ENCODE data around the gene IARS2. TPM values are rescaled to one million over a fixed set of nuclear protein-coding genes. Genes with fewer than 3 reads are reported as not detected.
"Not testable (repeated sequence)": the region's sequence is repeated elsewhere in the genome, so short reads cannot be mapped to it uniquely, and the experiment has no call there.

The IARS2 gene
- total RNA-seq, 2 experiments from 2014 or later, result 59.9 to 86.6 TPM

GRCh38 chr1:220149742-220150141 is 55.8 kb downstream of the IARS2 start:
- no peak overlapping the region for H3K27ac Mint-ChIP-seq
- DNase-seq (no peak), ATAC-seq (peak; percentile 51)
- H3K4me1 Mint-ChIP-seq, result peaks cover 6% of the 10 kb centered on the region
- POLR2A ChIA-PET, result interaction anchor here (0.6 kb wide), 1 partner anchor 33 kb away, joined by 3 read pairs; no protein-coding TSS in a partner anchor
- H3K4me3 Mint-ChIP-seq, result no peak overlapping the region
- no peaks in the 10 kb centered on the region for H3K9me3 Mint-ChIP-seq (ENCODE audit: low read depth)
- CTCF ChIA-PET, result no interaction called here
- intact Hi-C loops (cut with DNase I, micrococcal nuclease), result no loop called here
- H3K27me3 Mint-ChIP-seq, result no peaks in the 10 kb centered on the region
- H3K36me3 Mint-ChIP-seq (ENCODE audit: low read depth), result peaks cover 36% of the 10 kb centered on the region

DNA sequence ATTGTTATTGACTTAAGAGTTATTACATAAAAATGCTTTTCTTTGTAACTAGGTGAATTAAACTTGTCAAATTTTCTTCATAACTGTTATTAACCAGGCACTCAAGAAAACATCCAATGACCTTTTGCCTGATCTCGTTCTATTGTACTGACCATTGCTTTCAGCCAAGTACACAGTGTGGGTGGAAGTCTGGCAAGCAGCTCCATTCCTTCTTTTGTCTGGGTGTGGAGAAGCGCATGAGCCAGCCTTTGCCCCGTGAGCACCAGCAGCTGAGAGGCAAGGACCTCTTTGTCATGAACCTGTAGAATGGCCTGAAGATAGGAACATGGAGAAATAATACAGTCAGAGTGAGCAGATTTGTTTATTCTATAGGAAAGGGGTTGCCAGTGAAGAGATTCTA is 57.5 kb downstream of the IARS2 start:
- intact Hi-C loops (cut with DNase I, micrococcal nuclease), result no loop called here
- ChIA-PET POLR2A (no interaction called here), CTCF (no interaction called here)
- Mint-ChIP-seq H3K4me3 (no peak overlapping the region), H3K27me3 (no peaks in the 10 kb centered on the region), H3K27ac (no peak overlapping the region), H3K36me3 (ENCODE audit: low read depth) (peaks cover 32% of the 10 kb centered on the region), H3K9me3 (ENCODE audit: low read depth) (no peaks in the 10 kb centered on the region), H3K4me1 (peaks cover 1% of the 10 kb centered on the region)
- no peak for ATAC-seq
- no peak for DNase-seq

DNA sequence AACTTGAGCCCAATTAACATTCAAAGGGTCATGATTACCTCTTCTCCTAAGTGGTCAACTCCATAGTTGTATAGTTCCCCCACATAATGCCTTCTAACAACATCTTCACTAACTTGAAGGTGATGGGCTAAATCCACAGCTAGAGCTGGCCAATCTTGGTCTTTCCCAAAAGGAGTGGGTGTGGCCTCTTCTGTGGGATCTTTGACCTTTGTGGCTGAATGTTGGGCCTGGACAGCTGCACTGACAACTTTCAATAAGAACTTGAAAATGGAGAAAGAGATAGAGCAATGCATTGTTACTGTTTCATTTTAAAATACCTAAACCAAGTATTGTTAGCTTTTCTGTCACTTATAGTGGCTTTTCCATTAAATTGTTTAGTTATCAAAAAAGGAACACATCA is 59.2 kb downstream of the IARS2 start:
- H3K36me3 Mint-ChIP-seq (ENCODE audit: low read depth), result peaks cover 30% of the 10 kb centered on the region
- no peak overlapping the region for H3K4me3 Mint-ChIP-seq
- DNase-seq (no peak), ATAC-seq (no peak)
- H3K27me3 Mint-ChIP-seq, result no peaks in the 10 kb centered on the region
- ChIA-PET POLR2A (interaction anchor here (0.7 kb wide), 1 partner anchor 55 kb away, joined by 3 read pairs; no protein-coding TSS in a partner anchor), CTCF (interaction anchor here (1.0 to 2.3 kb wide), 2 partner anchors 41 to 81 kb away, joined by 4 to 8 read pairs; no protein-coding TSS in a partner anchor)
- intact Hi-C loops (cut with DNase I, micrococcal nuclease), result no loop called here
- H3K9me3 Mint-ChIP-seq (ENCODE audit: low read depth), result no peaks in the 10 kb centered on the region
- H3K4me1 Mint-ChIP-seq, result peaks cover 9% of the 10 kb centered on the region
- H3K27ac Mint-ChIP-seq, result no peak overlapping the region

DNA sequence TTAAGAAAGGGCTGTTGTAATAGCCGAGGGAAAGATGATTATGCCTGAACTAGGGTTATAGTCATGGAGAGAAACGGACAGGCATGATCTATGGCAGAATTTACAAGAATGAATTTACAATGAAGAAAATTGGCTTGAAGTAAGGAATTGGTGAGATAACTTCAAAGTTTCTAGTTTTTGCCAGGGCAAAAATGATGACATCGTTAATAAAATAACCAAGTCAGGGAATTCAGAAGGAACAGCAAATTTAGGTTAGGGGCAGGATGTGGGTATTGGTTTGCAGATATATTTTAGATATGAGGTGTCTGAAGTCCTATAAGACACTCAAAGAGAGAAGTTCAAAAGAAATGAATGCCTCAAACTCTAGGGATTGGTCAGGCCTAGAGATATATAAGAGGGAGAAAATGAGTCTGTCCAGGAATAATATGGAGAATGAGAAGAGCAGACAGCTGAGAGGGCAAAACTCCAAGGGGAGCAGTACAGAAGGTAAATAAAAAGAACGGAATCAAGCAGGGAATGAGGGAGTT is 62.8 kb downstream of the IARS2 start:
- peak overlapping the region; percentile 51 for H3K27ac Mint-ChIP-seq
- peak; percentile 30 for ATAC-seq
- no peak overlapping the region for H3K4me3 Mint-ChIP-seq
- H3K27me3 Mint-ChIP-seq, result no peaks in the 10 kb centered on the region
- no peak for DNase-seq
- ChIA-PET CTCF (interaction anchor here (0.6 kb wide), 2 partner anchors 47 to 599 kb away, joined by 3 to 4 read pairs; no protein-coding TSS in a partner anchor), POLR2A (no interaction called here)
- H3K9me3 Mint-ChIP-seq (ENCODE audit: low read depth), result no peaks in the 10 kb centered on the region
- peaks cover 40% of the 10 kb centered on the region for H3K36me3 Mint-ChIP-seq (ENCODE audit: low read depth)
- intact Hi-C loops (cut with DNase I, micrococcal nuclease), result no loop called here
- peaks cover 11% of the 10 kb centered on the region for H3K4me1 Mint-ChIP-seq

GRCh38 chr1:220157738-220158137 is 63.8 kb downstream of the IARS2 start:
- DNase-seq (no peak), ATAC-seq (no peak)
- ChIA-PET POLR2A (no interaction called here), CTCF (interaction anchor here (1.2 to 1.3 kb wide), 3 partner anchors 9 to 44 kb away, joined by 3 to 7 read pairs (median 4); no protein-coding TSS in a partner anchor)
- intact Hi-C loops (cut with DNase I, micrococcal nuclease), result no loop called here
- Mint-ChIP-seq H3K27me3 (no peaks in the 10 kb centered on the region), H3K27ac (no peak overlapping the region), H3K36me3 (ENCODE audit: low read depth) (peaks cover 40% of the 10 kb centered on the region), H3K4me3 (no peak overlapping the region), H3K4me1 (peaks cover 11% of the 10 kb centered on the region), H3K9me3 (ENCODE audit: low read depth) (no peaks in the 10 kb centered on the region)

DNA sequence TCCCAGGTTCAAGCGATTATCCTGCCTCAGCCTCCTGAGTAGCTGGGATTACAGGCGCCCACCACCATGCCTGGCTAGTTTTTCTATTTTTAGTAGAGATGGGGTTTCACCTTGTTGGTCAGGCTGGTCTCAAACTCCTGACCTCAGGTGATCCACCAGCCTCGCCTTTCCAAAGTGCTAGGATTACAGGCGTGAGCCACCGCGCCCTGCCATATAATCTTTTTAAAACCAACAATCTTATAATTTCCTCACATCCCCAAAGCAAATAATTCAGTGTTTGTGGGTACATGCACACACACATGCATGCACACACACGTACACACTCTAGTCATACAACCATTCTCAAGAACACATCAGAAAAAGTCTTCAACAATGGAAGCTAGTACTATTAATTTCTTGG is 64.6 kb downstream of the IARS2 start:
- H3K9me3 Mint-ChIP-seq (ENCODE audit: low read depth); ATAC-seq; H3K27me3 Mint-ChIP-seq; DNase-seq; H3K4me3 Mint-ChIP-seq; intact Hi-C loops (cut with DNase I, micrococcal nuclease); POLR2A ChIA-PET: not testable (repeated sequence)
- peaks cover 11% of the 10 kb centered on the region for H3K4me1 Mint-ChIP-seq
- H3K36me3 Mint-ChIP-seq (ENCODE audit: low read depth), result peaks cover 36% of the 10 kb centered on the region
- CTCF ChIA-PET, result interaction anchor here (1.2 to 1.3 kb wide), 3 partner anchors 8 to 45 kb away, joined by 3 to 7 read pairs (median 4); no protein-coding TSS in a partner anchor
- H3K27ac Mint-ChIP-seq, result peak overlapping the region; percentile 6

DNA sequence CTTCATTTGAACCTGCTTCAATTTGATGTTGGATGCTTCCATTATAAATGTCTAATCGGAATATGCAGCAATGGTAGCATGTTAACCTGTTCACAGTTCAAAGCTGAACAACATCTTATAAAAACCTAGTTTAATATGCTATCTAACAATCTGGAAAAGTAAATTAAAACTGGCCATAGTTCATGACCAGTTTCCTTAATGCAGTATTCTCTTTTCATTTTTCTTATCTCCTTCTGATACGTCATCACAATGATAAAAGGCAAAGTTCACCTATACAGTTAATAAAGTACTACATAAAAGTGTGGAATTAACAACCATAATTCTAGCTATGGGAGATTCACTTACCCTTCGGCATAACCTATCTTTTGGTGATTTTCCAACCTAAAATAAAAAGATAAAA is 65.1 kb downstream of the IARS2 start:
- H3K9me3 Mint-ChIP-seq (ENCODE audit: low read depth), result no peaks in the 10 kb centered on the region
- H3K27ac Mint-ChIP-seq, result no peak overlapping the region
- H3K4me1 Mint-ChIP-seq, result peaks cover 11% of the 10 kb centered on the region
- no peak overlapping the region for H3K4me3 Mint-ChIP-seq
- peaks cover 34% of the 10 kb centered on the region for H3K36me3 Mint-ChIP-seq (ENCODE audit: low read depth)
- intact Hi-C loops (cut with DNase I, micrococcal nuclease), result no loop called here
- no peak for DNase-seq
- ChIA-PET POLR2A (no interaction called here), CTCF (interaction anchor here (1.7 kb wide), 1 partner anchor 168 kb away, joined by 3 read pairs; no protein-coding TSS in a partner anchor)
- no peak for ATAC-seq
- no peaks in the 10 kb centered on the region for H3K27me3 Mint-ChIP-seq

DNA sequence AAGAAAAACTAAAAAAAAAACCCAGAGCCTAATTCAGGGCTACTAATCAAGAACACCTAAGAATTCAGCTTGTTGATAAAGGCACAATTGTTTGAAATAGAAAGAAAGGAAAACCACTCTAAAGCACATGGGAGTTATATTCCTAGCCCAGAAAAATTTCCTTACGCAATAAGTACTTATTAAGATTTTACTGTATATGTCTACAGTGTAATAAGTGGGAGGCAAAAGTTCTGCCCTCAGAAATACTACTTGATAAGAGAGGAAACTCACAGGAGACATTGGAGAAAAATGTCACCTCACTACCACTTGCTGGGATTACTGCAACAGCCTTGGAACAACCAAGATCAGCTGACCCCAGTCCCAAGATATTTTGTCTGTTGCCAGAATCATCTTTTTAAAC is 66.1 kb downstream of the IARS2 start:
- no peaks in the 10 kb centered on the region for H3K27me3 Mint-ChIP-seq
- POLR2A ChIA-PET, result no interaction called here
- H3K4me3 Mint-ChIP-seq, result no peak overlapping the region
- CTCF ChIA-PET, result interaction anchor here (1.7 kb wide), 1 partner anchor 169 kb away, joined by 3 read pairs; no protein-coding TSS in a partner anchor
- H3K36me3 Mint-ChIP-seq (ENCODE audit: low read depth), result peaks cover 31% of the 10 kb centered on the region
- H3K4me1 Mint-ChIP-seq, result peaks cover 11% of the 10 kb centered on the region
- no peak overlapping the region for H3K27ac Mint-ChIP-seq
- intact Hi-C loops (cut with DNase I, micrococcal nuclease), result no loop called here
- H3K9me3 Mint-ChIP-seq (ENCODE audit: low read depth), result no peaks in the 10 kb centered on the region
- ATAC-seq (no peak), DNase-seq (no peak)

DNA sequence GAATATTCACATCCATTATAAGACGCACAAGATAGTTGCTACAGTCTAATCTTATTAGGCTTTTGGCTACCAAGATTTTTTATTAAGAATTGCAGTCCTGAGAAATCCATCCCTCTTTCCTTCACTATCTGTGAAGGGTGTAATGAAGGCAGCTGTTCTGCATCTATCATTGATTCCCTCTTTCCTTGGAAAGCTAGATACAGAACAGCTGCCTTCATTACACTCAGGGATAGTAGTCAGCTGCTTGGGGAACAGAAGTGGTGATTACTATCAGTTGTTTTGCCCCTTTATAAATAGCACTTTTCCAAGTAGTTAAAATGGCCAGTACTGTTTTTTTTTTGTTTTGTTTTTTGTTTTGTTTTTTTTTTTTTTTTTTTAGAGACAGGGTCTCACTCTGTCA is 70.2 kb downstream of the IARS2 start:
- Mint-ChIP-seq H3K4me3 (no peak overlapping the region), H3K27ac (no peak overlapping the region), H3K4me1 (no peaks in the 10 kb centered on the region), H3K27me3 (no peaks in the 10 kb centered on the region), H3K9me3 (ENCODE audit: low read depth) (no peaks in the 10 kb centered on the region), H3K36me3 (ENCODE audit: low read depth) (peaks cover 28% of the 10 kb centered on the region)
- POLR2A ChIA-PET, result no interaction called here
- intact Hi-C loops (cut with DNase I, micrococcal nuclease), result no loop called here
- ATAC-seq (no peak), DNase-seq (no peak)
- CTCF ChIA-PET, result no interaction called here

DNA sequence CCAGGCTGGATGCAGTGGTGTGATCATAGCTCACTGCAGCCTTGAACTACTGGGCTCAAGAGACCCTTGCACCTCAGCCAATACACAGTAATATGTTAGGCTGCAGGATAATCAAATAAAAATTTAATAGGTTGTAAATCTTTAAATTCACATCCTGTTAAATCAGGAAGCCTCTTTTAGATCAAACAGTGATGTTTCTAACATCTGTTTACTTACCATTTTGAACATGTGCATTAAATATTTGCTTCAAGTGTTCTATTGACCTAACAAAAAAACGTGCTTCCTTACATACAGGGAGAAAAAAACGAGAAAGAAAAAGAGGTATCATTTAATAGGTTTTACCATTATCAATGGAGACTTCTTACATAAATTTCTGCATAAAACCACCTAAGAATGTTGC is 70.6 kb downstream of the IARS2 start:
- ChIA-PET POLR2A (no interaction called here), CTCF (no interaction called here)
- Mint-ChIP-seq H3K4me3 (no peak overlapping the region), H3K36me3 (ENCODE audit: low read depth) (peaks cover 32% of the 10 kb centered on the region), H3K27ac (no peak overlapping the region), H3K27me3 (no peaks in the 10 kb centered on the region), H3K4me1 (no peaks in the 10 kb centered on the region), H3K9me3 (ENCODE audit: low read depth) (no peaks in the 10 kb centered on the region)
- no peak for ATAC-seq
- intact Hi-C loops (cut with DNase I, micrococcal nuclease), result no loop called here
- DNase-seq, result no peak

DNA sequence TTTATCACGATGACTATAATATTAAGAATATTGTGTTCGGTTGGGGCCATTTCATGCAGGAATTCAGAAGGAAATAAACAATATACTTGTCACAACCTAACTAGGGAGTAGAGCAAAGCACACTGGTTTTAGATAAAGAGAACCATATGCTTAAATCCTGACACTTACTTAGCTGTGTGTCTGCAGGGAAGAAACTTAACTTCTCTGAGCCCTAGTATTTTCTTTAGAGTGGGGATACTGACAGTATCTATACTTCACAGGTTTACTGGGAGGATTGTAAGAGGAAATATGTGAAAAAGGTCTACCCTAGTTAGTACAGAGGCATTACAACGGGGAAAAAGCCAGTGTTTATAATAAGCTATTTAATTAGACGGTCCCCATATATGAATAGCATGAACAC is 72.9 kb downstream of the IARS2 start:
- intact Hi-C loops (cut with DNase I, micrococcal nuclease), result no loop called here
- Mint-ChIP-seq H3K4me1 (no peaks in the 10 kb centered on the region), H3K27me3 (no peaks in the 10 kb centered on the region), H3K4me3 (no peak overlapping the region), H3K9me3 (ENCODE audit: low read depth) (no peaks in the 10 kb centered on the region), H3K36me3 (ENCODE audit: low read depth) (peaks cover 44% of the 10 kb centered on the region), H3K27ac (no peak overlapping the region)
- DNase-seq, result no peak
- no peak for ATAC-seq
- CTCF ChIA-PET, result interaction anchor here (0.7 to 1.2 kb wide), 3 partner anchors 9 to 24 kb away, joined by 3 to 4 read pairs (median 3); no protein-coding TSS in a partner anchor
- POLR2A ChIA-PET, result no interaction called here

GRCh38 chr1:220169887-220170286 is 76.0 kb downstream of the IARS2 start:
- intact Hi-C loops (cut with DNase I, micrococcal nuclease); ATAC-seq; H3K9me3 Mint-ChIP-seq (ENCODE audit: low read depth); H3K4me3 Mint-ChIP-seq; H3K27me3 Mint-ChIP-seq; DNase-seq; H3K4me1 Mint-ChIP-seq; POLR2A ChIA-PET; H3K27ac Mint-ChIP-seq: not testable (repeated sequence)
- CTCF ChIA-PET, result interaction anchor here (1.2 kb wide), 1 partner anchor 18 kb away, joined by 3 read pairs; no protein-coding TSS in a partner anchor
- H3K36me3 Mint-ChIP-seq (ENCODE audit: low read depth), result peaks cover 53% of the 10 kb centered on the region

Measured in activated CD4-positive, alpha-beta T cell treated with anti-CD3 and anti-CD28 coated beads for 36 hours (primary cell).